HEK293 (cell line): ENCODE results near the gene C2CD2.

Source experiments
- REST ChIP-seq: fragments of 450-650 bp; formaldehyde crosslinking; IDR thresholded peaks from 2 replicates; pipeline ENCODE4 v1.5.1; 2016; ENCODE audit warnings: missing biosample characterization, missing genetic modification characterization
- ZNF175 ChIP-seq: fragments of 450-650 bp; formaldehyde crosslinking; IDR thresholded peaks from 2 replicates; pipeline ENCODE4 v1.5.1; 2016; ENCODE audit warnings: missing biosample characterization, missing genetic modification characterization
- ZNF184 ChIP-seq: fragments of 450-650 bp; IDR thresholded peaks from 2 replicates; pipeline ENCODE4 v1.5.1; 2018; ENCODE audit warnings: missing biosample characterization, mild to moderate bottlenecking, missing genetic modification characterization
- ZNF558 ChIP-seq: fragments of 450-650 bp; formaldehyde crosslinking; IDR thresholded peaks from 2 replicates; pipeline ENCODE4 v1.5.1; 2016; ENCODE audit warnings: missing biosample characterization, missing genetic modification characterization
- TF ChIP-seq, protein P1 (sequence below): fragments of 450-650 bp; formaldehyde crosslinking; IDR thresholded peaks from 2 replicates; pipeline ENCODE4 v1.5.1; 2016; ENCODE audit warnings: missing biosample characterization, missing genetic modification characterization
- TF ChIP-seq, protein P2 (sequence below): fragments of 450-650 bp; formaldehyde crosslinking; IDR thresholded peaks from 2 replicates; pipeline ENCODE4 v1.5.1; 2016; ENCODE audit warnings: missing biosample characterization, missing genetic modification characterization
- TF ChIP-seq, protein P3 (sequence below): fragments of 450-650 bp; formaldehyde crosslinking; conservative IDR thresholded peaks from 2 replicates; pipeline ENCODE4 v1.5.1; 2016; ENCODE audit warnings: low read depth, missing biosample characterization, missing genetic modification characterization

- TF ChIP-seq, protein P1, sequence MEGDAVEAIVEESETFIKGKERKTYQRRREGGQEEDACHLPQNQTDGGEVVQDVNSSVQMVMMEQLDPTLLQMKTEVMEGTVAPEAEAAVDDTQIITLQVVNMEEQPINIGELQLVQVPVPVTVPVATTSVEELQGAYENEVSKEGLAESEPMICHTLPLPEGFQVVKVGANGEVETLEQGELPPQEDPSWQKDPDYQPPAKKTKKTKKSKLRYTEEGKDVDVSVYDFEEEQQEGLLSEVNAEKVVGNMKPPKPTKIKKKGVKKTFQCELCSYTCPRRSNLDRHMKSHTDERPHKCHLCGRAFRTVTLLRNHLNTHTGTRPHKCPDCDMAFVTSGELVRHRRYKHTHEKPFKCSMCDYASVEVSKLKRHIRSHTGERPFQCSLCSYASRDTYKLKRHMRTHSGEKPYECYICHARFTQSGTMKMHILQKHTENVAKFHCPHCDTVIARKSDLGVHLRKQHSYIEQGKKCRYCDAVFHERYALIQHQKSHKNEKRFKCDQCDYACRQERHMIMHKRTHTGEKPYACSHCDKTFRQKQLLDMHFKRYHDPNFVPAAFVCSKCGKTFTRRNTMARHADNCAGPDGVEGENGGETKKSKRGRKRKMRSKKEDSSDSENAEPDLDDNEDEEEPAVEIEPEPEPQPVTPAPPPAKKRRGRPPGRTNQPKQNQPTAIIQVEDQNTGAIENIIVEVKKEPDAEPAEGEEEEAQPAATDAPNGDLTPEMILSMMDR, result no peak
- no peak for TF ChIP-seq REST (tag by site-specific recombination)
- TF ChIP-seq, protein P2, sequence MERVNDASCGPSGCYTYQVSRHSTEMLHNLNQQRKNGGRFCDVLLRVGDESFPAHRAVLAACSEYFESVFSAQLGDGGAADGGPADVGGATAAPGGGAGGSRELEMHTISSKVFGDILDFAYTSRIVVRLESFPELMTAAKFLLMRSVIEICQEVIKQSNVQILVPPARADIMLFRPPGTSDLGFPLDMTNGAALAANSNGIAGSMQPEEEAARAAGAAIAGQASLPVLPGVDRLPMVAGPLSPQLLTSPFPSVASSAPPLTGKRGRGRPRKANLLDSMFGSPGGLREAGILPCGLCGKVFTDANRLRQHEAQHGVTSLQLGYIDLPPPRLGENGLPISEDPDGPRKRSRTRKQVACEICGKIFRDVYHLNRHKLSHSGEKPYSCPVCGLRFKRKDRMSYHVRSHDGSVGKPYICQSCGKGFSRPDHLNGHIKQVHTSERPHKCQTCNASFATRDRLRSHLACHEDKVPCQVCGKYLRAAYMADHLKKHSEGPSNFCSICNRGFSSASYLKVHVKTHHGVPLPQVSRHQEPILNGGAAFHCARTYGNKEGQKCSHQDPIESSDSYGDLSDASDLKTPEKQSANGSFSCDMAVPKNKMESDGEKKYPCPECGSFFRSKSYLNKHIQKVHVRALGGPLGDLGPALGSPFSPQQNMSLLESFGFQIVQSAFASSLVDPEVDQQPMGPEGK, result no peak
- no peak for TF ChIP-seq ZNF175 (tag by site-specific recombination)
- TF ChIP-seq ZNF558 (tag by site-specific recombination), result no peak
- TF ChIP-seq ZNF184 (tag by site-specific recombination), result no peak
- TF ChIP-seq, protein P3, sequence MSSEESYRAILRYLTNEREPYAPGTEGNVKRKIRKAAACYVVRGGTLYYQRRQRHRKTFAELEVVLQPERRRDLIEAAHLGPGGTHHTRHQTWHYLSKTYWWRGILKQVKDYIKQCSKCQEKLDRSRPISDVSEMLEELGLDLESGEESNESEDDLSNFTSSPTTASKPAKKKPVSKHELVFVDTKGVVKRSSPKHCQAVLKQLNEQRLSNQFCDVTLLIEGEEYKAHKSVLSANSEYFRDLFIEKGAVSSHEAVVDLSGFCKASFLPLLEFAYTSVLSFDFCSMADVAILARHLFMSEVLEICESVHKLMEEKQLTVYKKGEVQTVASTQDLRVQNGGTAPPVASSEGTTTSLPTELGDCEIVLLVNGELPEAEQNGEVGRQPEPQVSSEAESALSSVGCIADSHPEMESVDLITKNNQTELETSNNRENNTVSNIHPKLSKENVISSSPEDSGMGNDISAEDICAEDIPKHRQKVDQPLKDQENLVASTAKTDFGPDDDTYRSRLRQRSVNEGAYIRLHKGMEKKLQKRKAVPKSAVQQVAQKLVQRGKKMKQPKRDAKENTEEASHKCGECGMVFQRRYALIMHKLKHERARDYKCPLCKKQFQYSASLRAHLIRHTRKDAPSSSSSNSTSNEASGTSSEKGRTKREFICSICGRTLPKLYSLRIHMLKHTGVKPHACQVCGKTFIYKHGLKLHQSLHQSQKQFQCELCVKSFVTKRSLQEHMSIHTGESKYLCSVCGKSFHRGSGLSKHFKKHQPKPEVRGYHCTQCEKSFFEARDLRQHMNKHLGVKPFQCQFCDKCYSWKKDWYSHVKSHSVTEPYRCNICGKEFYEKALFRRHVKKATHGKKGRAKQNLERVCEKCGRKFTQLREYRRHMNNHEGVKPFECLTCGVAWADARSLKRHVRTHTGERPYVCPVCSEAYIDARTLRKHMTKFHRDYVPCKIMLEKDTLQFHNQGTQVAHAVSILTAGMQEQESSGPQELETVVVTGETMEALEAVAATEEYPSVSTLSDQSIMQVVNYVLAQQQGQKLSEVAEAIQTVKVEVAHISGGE (tag by site-specific recombination), result no peak
These were observed 99.3 kb downstream of the C2CD2 start for GRCh38 chr21:41854426-41854995.
